HS-27A (cell line): ENCODE measurements around the gene ATP9A.
"Not testable (repeated sequence)": the region's sequence is repeated elsewhere in the genome, so short reads cannot be mapped to it uniquely, and the experiment has no call there.

ENCODE experiments used
- DNase-seq: peaks from one replicate; pipeline ENCODE4 v3.0.0-alpha.2; 2012; ENCODE audit warnings: low read depth, missing footprints

The ATP9A gene

DNA sequence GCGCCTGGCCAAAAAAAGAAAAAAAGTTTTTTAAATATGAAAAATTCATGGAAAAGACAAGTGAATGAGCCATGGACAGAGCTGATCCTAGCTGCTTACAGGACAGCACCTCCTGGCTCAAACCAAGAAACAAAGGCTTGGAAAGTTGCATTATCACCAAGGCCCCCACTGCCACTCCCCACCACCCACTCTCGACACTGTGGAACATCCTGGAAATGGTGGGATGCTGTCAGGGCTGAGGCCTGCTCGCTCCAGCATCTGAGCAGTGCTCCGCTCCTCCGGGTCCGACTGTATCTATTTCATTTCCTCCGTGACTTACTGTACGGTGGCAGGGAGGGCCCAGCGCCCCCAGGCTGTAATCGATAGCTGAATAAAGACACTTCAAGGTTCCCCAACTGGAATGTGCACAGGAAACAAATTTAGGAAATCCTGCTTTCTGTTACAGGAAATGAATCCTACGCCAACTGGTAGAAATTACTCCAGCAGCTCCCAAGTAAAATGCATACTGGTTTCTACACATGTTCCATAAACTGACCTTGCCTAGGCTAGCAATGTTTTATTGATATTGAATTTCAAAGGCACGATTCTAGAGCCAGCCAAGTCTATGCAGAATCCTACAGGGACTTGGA, 116.2 kb downstream of the ATP9A start:
- no peak for DNase-seq

- DNase-seq = no peak
These were observed 117.5 kb downstream of the ATP9A start for GRCh38 chr20:51650685-51651134.

- DNase-seq = no peak
These were observed 119.6 kb downstream of the ATP9A start for GRCh38 chr20:51648571-51648947.

DNA sequence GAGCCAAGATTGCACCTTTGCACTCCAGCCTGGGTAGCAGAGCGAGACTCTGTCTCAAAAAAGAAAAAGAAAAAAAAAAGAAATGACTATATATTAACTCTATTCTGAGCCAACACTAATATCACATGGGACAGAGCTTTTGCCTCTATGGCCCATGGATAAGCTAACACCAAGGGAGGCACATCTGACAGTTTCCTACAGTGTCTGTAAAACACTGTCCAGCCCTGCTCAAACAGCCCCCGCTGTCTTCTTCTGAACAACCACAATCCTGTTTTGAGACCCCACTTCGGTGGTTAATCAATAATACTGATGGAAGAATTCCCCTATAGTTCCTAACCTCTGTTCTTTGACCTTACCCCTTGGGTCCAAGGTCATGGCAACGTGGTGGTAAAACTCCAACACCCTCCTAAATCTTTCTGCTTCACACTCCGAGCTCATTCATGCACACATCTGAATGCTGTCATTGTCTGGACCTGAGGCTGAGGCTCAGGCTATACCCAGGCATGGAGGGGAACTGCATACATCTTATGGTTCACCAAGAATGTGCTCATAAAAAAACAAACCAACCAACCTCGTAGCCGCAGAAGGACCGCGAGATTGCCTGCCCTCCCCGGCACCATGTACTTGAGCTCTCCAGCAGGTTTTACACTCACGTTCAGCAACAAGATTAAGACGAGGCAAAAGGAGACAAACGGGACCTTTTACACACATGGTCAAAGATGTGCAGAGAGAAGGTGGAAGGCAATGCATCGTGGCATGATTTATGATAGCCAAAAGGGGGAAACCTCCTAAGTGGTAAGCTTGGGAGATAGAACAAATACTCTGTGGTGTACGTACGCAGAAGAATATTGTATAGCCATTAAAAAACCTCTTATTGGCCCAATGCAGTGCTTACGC, 120.3 kb downstream of the ATP9A start:
- DNase-seq = no peak

DNA sequence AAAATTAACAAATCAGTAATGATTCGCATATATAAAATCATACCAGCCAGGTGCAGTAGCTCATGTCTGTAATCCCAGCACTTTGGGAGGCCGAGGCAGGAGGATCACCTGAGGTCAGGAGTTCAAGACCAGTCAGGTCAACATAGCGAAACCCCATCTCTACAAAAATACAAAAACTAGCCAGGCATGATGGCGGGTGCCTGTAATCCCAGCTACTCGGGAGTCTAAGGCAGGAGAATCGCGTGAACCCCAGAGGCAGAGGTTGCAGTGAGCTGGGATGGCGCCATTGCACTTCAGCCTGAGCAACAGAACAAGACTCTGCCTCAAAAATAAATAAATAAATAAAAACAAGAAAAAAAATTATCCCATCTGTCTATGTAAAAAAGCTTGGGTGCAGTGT, 124.4 kb downstream of the ATP9A start:
- DNase-seq = not testable (repeated sequence)

- no peak for DNase-seq
These were observed 124.8 kb downstream of the ATP9A start for GRCh38 chr20:51643390-51643789.

- DNase-seq = no peak
These were observed 126.3 kb downstream of the ATP9A start for GRCh38 chr20:51641866-51642265.

DNA sequence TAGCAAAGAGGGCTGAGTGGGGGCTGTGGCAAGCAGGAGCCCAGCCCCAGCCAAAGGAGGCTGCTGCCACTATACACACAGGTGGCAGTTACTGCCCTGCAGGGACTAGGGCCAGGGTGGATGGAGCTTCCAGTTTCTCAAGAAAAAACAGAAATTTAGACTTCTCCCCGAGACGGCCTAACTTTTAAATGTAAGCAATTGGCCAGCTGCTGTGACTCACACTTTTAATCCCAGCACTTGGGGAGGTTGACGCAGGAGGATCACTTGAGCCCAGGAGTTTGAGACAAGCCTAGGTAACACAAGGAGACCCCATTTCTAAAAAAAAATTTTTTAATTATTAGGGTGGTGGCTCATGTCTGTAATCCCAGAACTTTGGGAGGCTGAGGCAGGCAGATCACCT, 127.4 kb downstream of the ATP9A start:
- DNase-seq = no peak

GRCh38 chr20:51639206-51639832, 128.9 kb downstream of the ATP9A start:
- DNase-seq = no peak

GRCh38 chr20:51637241-51637640, 130.9 kb downstream of the ATP9A start:
- no peak for DNase-seq

DNA sequence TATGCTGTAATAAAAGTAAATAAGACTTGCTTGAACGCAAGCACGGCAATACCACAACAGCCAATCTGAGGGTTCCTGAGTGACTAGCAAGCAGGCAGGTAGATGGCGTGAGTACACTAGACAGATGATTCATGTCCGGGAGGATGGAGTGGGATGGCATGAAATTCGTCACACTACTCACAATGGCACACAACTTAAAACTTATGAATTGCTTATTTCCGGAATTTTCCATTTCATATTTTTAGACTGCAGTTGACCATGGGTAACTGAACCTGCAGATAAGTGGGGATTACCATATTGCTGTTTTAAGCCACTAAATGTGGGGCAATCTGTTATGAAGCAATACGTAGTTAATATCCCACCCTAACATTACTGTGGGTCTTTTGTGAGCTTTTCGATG, 132.1 kb downstream of the ATP9A start:
- no peak for DNase-seq

GRCh38 chr20:51635680-51636079, 132.5 kb downstream of the ATP9A start:
- no peak for DNase-seq

GRCh38 chr20:51634877-51635276, 133.3 kb downstream of the ATP9A start:
- no peak for DNase-seq

- DNase-seq = no peak
These were observed 133.9 kb downstream of the ATP9A start for GRCh38 chr20:51634257-51634656.

DNA sequence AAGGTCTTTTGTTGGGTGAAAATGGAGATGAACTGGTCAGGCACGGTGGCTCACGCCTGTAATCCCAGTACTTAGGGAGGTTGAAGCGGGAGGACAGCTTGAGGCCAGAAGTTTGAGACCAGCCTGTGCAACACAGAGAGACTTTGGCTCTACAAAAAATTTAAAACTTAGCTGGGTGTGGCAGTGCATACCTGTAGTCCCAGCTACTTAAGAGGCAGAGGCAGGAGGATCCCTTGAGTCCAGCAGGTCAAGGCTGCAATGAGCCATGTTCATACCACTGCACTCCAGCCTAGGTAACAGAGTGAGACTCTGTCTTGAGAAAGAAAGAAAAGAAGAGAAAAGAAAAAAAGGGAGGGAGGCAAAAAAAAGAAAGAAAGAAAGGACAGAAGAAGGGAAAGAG, 134.8 kb downstream of the ATP9A start:
- no peak for DNase-seq

DNA sequence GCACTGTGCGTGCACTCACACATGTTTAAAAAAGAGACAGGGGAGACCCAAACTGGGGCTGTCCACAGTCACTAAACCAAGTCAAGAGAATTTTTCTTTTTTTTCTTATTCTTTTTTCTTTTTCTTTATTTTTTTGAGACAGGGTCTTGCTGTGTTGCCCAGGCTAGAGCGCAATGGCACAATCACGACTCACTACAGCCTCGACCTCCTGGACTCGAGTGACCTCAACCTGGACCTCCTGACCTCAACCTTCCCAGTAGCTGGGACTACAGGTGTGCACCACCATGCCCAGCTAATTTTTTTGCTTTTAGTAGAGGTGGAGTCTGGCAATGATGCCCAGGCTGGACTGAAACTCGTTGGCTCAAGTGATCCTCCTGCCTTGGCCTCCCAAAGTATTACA, 136.2 kb downstream of the ATP9A start:
- DNase-seq = no peak

DNA sequence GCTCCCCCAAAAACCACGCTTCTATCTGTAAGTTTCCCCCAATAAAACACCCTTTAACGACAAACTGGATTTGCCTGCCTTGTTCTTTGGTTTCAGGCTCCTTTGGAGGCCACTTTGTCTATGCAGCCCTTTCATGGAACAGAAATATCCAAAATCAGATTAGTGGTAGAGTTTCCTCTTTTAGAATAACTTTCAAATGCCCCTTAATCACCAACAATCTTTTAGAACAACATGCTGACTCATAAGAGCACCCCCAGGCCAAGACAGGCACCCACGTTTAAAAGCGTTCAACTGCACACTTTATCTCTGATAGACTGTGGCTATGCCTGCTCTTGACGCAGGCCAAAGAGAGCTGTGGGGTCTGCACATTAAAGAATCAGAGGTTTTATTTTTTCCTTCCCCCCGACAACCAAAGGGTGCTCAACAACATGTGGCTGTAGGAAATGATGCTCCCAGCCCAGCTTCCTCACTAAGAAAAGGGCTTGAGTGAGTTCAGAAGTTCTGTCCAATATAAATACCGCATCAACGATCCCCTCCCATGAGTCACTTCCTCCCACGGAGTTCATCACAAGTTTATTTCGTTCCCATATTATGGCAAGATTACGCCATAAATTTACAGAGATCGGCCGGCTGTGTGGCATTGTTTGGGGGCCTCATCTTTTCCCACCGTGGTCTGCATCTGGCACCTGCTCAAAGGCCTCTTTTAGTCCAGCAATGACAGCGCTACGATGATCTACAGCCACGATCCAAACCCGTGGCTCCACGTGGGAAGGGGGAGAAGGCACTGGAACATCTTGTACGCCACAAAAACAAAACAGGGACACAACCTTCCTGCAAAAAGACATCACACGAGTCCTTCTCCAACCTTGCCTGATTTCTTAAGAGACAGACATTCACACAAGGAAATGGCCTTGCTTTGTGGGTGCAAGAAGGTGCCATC, 136.9 kb downstream of the ATP9A start:
- peak; percentile 92 for DNase-seq

GRCh38 chr20:51629399-51630058, 138.7 kb downstream of the ATP9A start:
- no peak for DNase-seq

DNA sequence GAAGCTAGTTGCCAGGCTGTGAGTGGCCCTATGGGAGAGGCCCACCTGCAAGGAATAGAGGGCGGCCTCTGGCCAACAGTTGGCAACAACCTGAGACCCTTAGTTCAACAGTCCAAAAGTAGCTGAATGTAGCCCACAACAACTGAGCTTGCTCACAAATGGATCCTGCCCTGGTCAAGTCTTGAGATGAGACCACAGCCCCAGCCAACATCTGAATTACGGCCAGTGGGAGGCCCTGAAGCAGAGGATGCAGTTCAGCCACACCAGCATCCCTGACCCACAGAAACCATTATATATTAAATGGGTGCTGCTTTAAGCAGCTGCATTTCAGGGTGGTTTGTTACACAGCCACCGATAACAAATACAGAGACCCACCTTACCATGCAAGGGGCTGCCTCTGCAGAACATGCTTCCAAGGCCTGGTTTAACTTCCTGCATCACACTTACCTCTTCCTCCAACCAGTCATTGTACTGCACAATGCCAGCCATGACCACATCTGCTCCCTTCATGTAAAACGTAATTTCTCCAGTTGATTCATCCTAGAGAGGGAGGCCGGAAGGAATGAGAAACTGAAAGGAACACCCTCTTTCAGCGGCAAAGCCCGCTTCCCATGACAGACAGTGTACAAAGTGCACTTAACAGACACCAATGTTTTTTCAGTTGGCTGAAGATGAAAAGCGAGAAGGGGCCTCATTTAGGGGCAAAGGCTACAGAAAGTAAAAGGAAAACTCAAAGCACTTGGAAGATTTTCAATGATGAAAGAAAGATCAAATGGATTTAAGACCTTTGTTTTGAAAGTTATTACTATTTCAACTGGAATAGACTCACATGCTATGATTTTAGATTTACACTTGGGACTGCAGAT, 139.4 kb downstream of the ATP9A start:
- no peak for DNase-seq

GRCh38 chr20:51627586-51627985, 140.6 kb downstream of the ATP9A start:
- DNase-seq = no peak
